Measurements from ENCODE around the gene SPOCK2. TPM values are rescaled to one million over a fixed set of nuclear protein-coding genes. Genes with fewer than 3 reads are reported as not detected.

Gene SPOCK2
- total RNA-seq, 1 donor: 0.36 TPM

DNA sequence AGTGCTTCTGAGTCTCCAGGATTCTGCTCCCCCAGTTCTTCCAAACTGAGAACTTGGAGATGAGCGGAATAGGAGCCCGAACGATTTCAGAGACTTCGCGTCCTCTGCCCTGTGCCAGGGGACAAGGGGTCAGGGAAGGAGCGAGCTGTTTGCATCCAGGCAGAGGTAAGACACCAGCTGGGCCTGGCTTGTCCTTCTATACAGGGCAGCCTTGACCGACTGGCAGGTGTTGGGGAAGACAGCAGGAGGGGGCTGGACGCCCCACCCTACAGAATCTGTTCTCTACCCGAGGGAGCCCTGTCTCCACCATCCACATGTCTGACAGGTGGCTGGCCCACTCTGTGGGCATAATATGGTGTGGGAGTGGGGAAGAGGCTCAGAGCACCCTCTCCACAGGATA lies 7.1 kb downstream of the SPOCK2 start:
- no peaks in the 10 kb centered on the region for H4K20me1 ChIP-seq (ENCODE audit: insufficient read depth, low read length)
- DNase-seq (ENCODE audit: insufficient read length, low spot score, missing footprints): peak; percentile 27
- TF ChIP-seq, protein P1, sequence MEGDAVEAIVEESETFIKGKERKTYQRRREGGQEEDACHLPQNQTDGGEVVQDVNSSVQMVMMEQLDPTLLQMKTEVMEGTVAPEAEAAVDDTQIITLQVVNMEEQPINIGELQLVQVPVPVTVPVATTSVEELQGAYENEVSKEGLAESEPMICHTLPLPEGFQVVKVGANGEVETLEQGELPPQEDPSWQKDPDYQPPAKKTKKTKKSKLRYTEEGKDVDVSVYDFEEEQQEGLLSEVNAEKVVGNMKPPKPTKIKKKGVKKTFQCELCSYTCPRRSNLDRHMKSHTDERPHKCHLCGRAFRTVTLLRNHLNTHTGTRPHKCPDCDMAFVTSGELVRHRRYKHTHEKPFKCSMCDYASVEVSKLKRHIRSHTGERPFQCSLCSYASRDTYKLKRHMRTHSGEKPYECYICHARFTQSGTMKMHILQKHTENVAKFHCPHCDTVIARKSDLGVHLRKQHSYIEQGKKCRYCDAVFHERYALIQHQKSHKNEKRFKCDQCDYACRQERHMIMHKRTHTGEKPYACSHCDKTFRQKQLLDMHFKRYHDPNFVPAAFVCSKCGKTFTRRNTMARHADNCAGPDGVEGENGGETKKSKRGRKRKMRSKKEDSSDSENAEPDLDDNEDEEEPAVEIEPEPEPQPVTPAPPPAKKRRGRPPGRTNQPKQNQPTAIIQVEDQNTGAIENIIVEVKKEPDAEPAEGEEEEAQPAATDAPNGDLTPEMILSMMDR (IDR thresholded peaks at IDR 0.05; ENCODE audit: extremely low read depth, low read depth, low read length): no peak
- H3K9me3 ChIP-seq (ENCODE audit: low read depth, low read length): no peaks in the 10 kb centered on the region
- peaks cover 27% of the 10 kb centered on the region for H3K27me3 ChIP-seq (ENCODE audit: insufficient read depth, low read length)
- H2AFZ ChIP-seq (ENCODE audit: low read length): no peak overlapping the region
- no peak overlapping the region for H3K27ac ChIP-seq (ENCODE audit: low read depth, low read length)
- no peaks in the 10 kb centered on the region for H3K36me3 ChIP-seq (ENCODE audit: insufficient read depth, low read length)
- no peak overlapping the region for H3K4me3 ChIP-seq (ENCODE audit: insufficient read depth, low read length)
- no peak overlapping the region for H3K4me2 ChIP-seq (ENCODE audit: insufficient read depth, low read length)
- H3K79me2 ChIP-seq (ENCODE audit: insufficient read depth, low read length): no peaks in the 10 kb centered on the region
- H3K4me1 ChIP-seq (ENCODE audit: insufficient read depth, low read length): no peaks in the 10 kb centered on the region

DNA sequence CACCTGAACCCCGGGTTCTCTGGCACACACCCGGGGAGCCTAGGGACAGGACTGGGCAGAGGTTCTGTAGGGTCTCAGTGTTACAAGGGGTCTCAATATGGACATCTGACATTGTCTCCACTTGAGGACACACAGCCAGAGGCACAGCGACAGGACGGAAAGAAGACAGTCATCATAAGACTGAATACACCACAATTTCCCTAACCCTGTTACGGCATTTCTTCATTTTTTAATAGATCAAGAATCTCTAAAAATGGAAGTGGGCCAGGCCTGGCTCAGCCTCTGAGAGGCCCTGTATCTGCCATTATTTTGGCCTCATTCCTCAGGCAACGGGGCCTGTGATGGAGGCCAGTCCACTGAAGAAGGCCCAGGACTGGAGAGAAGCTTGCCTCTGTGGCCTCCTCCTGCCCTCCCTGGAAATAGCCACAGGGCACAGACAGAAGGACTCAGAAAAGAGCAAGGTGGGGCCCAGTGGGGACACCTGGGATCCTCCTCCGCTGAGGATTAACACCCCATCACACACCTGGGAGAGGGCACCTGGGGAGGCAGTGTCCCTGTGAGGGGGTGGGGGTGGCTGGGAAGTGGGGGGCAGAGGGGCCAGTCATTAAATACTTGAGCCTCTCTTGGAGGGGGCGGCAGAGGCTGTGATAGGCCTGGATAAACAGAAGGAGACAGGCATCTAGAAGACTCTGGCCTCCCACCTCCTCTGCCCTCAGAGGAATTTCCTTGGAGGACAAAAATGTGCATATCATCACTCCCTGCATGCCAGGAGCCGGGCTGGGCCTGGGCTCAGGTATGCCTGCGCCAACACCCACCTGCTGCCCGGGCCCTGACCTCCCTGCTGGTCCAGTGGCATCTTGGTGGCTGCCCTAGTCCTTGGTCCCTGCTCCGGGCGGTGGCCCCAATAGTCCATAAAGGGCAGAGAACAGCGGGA lies 8.0 kb downstream of the SPOCK2 start:
- Histone ChIP-seq H3K4me1 (ENCODE audit: insufficient read depth, low read length) (no peaks in the 10 kb centered on the region), H3K4me2 (ENCODE audit: insufficient read depth, low read length) (no peak overlapping the region), H3K27me3 (ENCODE audit: insufficient read depth, low read length) (peaks cover 26% of the 10 kb centered on the region), H3K36me3 (ENCODE audit: insufficient read depth, low read length) (no peaks in the 10 kb centered on the region), H4K20me1 (ENCODE audit: insufficient read depth, low read length) (no peaks in the 10 kb centered on the region), H3K4me3 (ENCODE audit: insufficient read depth, low read length) (no peak overlapping the region), H2AFZ (ENCODE audit: low read length) (no peak overlapping the region), H3K79me2 (ENCODE audit: insufficient read depth, low read length) (no peaks in the 10 kb centered on the region), H3K9me3 (ENCODE audit: low read depth, low read length) (no peaks in the 10 kb centered on the region), H3K27ac (ENCODE audit: low read depth, low read length) (no peak overlapping the region)
- peak; percentile 58 for DNase-seq (ENCODE audit: insufficient read length, low spot score, missing footprints)
- TF ChIP-seq, protein P1 (IDR thresholded peaks at IDR 0.05; ENCODE audit: extremely low read depth, low read depth, low read length): no peak

DNA sequence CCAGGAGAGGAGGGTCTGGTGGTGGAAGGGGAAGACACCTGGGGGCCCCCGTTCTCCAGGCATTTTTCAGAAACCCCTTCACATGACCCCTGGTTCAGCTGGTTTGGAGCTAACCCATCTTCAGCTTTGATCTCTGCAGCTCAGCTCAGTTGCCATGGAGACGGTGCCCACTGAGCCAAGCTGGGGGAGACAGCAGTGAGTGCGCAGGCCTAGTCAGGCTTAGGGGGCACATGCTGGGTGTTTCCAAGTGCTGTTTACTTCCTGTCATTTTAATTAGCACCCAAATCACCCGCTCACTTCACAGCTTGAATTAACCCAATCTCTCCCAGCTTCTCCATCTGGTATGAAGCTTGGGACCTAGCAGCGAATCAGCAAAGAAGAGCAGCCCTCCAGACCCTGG lies 9.0 kb downstream of the SPOCK2 start:
- no peak overlapping the region for H2AFZ ChIP-seq (ENCODE audit: low read length)
- no peaks in the 10 kb centered on the region for H3K79me2 ChIP-seq (ENCODE audit: insufficient read depth, low read length)
- no peaks in the 10 kb centered on the region for H4K20me1 ChIP-seq (ENCODE audit: insufficient read depth, low read length)
- H3K4me1 ChIP-seq (ENCODE audit: insufficient read depth, low read length): no peaks in the 10 kb centered on the region
- no peak overlapping the region for H3K4me3 ChIP-seq (ENCODE audit: insufficient read depth, low read length)
- peaks cover 24% of the 10 kb centered on the region for H3K27me3 ChIP-seq (ENCODE audit: insufficient read depth, low read length)
- no peaks in the 10 kb centered on the region for H3K36me3 ChIP-seq (ENCODE audit: insufficient read depth, low read length)
- TF ChIP-seq, protein P1 (IDR thresholded peaks at IDR 0.05; ENCODE audit: extremely low read depth, low read depth, low read length): no peak
- no peaks in the 10 kb centered on the region for H3K9me3 ChIP-seq (ENCODE audit: low read depth, low read length)
- H3K27ac ChIP-seq (ENCODE audit: low read depth, low read length): no peak overlapping the region
- DNase-seq (ENCODE audit: insufficient read length, low spot score, missing footprints): no peak
- H3K4me2 ChIP-seq (ENCODE audit: insufficient read depth, low read length): no peak overlapping the region

DNA sequence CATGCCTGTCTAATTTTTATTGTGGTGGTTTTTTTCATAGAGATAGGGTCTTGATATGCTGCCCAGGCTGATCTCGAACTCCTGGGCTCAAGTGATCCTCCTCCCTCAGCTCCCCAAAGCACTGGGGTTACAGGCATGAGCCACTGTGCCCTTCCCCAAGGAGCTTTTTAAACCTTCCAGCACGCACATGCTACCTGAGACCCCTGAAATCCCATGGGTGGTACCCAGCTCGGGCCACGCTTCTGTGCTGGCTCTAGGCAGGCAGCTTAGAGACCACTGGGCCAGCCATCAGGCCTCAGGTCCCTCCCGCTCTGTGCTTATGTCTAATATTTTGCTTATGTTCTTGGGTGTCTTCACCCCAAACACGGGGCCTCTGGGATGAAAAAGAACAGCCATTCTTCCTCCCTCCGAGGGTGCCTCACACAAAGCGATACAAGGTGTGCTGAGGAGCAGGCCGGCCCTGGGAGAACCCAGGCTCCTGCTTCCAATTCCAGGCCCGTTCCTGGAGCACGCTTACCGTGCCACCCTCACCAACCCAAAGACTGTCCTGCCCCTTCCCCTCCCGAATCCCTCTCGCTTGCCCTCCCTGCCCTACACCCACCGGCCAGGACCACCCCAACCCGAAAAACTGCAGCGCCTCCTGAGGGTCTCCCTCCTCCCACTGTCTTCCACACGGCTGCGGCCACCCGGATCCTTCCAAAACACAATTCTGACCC lies 10.9 kb downstream of the SPOCK2 start:
- no peak overlapping the region for H3K4me2 ChIP-seq (ENCODE audit: insufficient read depth, low read length)
- TF ChIP-seq, protein P1 (IDR thresholded peaks at IDR 0.05; ENCODE audit: extremely low read depth, low read depth, low read length): no peak
- no peaks in the 10 kb centered on the region for H3K79me2 ChIP-seq (ENCODE audit: insufficient read depth, low read length)
- no peak overlapping the region for H2AFZ ChIP-seq (ENCODE audit: low read length)
- DNase-seq (ENCODE audit: insufficient read length, low spot score, missing footprints): no peak
- H3K36me3 ChIP-seq (ENCODE audit: insufficient read depth, low read length): no peaks in the 10 kb centered on the region
- no peak overlapping the region for H3K27ac ChIP-seq (ENCODE audit: low read depth, low read length)
- peaks cover 29% of the 10 kb centered on the region for H3K27me3 ChIP-seq (ENCODE audit: insufficient read depth, low read length)
- H3K9me3 ChIP-seq (ENCODE audit: low read depth, low read length): no peaks in the 10 kb centered on the region
- H4K20me1 ChIP-seq (ENCODE audit: insufficient read depth, low read length): no peaks in the 10 kb centered on the region
- no peaks in the 10 kb centered on the region for H3K4me1 ChIP-seq (ENCODE audit: insufficient read depth, low read length)
- H3K4me3 ChIP-seq (ENCODE audit: insufficient read depth, low read length): no peak overlapping the region

Measured in osteoblast (primary cell).